NOMO-1 treated with dmso at 0.1 percent for 144 hours (cell line): ENCODE data around the gene NPIPA7.
"Not testable (repeated sequence)": the region's sequence is repeated elsewhere in the genome, so short reads cannot be mapped to it uniquely, and the experiment has no call there.

Experiments used
- DNase-seq: peaks from one replicate; lab custom pipeline; 2025; ENCODE audit not compliant: unreplicated experiment; lab: John Stamatoyannopoulos, UW

The NPIPA7 gene

GRCh38 chr16:16417914-16418544, 39.1 kb downstream of the NPIPA7 start:
- DNase-seq, result not testable (repeated sequence)

DNA sequence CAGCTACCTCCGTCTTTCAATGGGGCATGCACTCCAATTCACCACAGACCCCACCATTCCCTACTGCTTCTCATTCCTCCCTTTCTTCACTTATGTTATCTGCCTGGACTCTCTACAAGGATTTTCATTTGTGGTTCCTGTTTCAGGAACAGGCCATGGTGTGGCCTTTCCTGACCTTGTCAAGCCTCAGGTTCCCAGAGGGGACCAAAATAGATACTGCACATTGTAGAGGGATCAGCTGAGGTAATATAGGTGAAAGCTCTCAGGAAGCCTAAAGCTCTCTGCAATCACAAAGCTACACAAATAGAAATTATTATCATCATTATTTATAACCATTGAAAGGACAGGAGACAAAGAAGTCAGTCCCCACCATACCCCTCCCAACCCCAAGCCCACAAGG, 41.6 kb downstream of the NPIPA7 start:
- DNase-seq, result not testable (repeated sequence)

- DNase-seq, result not testable (repeated sequence)
Measured at GRCh38 chr16:16425146-16425545, 46.2 kb downstream of the NPIPA7 start.

GRCh38 chr16:16431135-16431534, 52.2 kb downstream of the NPIPA7 start:
- not testable (repeated sequence) for DNase-seq

DNA sequence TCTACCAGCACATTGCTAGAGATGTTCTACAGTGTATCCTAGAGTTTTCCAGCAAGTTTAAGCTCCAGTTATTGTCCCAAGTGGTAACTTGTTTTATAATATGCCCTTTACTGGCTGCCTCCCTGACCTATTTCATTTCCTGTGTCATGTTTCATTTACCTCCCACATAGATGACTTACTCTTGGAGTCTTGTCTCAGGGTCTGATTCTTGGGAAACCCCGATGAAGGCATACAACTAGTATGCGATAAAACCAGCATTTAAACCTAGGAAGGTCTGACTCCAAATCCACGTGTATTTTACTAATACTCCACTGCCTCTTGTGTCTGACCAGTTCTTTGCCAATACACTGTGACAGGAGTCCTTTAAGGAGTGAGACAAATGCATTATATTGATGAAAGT, 55.8 kb downstream of the NPIPA7 start:
- DNase-seq, result not testable (repeated sequence)

- not testable (repeated sequence) for DNase-seq
Measured at GRCh38 chr16:16441401-16441800, 62.5 kb downstream of the NPIPA7 start.
